ENCODE results near the gene ABCC8. TPM values are rescaled to one million over a fixed set of nuclear protein-coding genes. Genes with fewer than 3 reads are reported as not detected.

ABCC8 gene
- total RNA-seq, 1 experiment from 2014 or later, result not detected

DNA sequence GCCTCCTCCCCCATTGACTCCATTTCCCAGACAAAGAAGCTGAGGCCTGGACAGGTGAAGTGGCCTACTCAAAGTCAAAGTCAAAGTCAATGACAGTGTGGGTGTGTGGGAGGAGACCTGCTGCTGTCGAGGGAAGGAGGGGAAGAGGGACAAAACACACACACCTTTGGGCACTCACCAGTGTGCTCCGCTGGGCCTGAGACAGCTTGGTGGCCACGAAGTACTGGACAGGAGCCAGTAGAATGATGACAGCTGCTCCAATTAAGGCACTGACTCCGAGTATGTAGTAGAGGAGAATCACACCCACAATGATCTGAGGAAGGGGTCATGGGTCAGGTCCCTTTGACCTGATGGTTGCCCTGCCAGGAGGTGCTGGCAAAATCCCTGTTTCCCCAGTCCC, 33.6 kb downstream of the ABCC8 start:
- CTCF ChIA-PET, result no interaction called here
- no peaks in the 10 kb centered on the region for H3K27me3 ChIP-seq (replicated peaks; ENCODE audit: insufficient read depth, low read depth, low read length, poor library complexity)
- no peaks in the 10 kb centered on the region for H3K9me3 ChIP-seq (ENCODE audit: low read depth, low read length, poor library complexity, severe bottlenecking)
- no peaks in the 10 kb centered on the region for H3K36me3 ChIP-seq (ENCODE audit: insufficient read depth, low read length, poor library complexity, severe bottlenecking)
- H3K4me1 ChIP-seq (ENCODE audit: insufficient read depth, low read length, poor library complexity, severe bottlenecking), result no peaks in the 10 kb centered on the region
- no peak overlapping the region for H3K4me3 ChIP-seq (ENCODE audit: low read depth, low read length, poor library complexity, severe bottlenecking)
- no TSS peak for BruUV-seq (replicated peaks)
- intact Hi-C loops (cut with micrococcal nuclease; ENCODE audit: unreplicated experiment), result no loop called here
- POLR2A ChIA-PET (ENCODE audit: low non-redundant PET), result no interaction called here
- no peak for DNase-seq (ENCODE audit: low spot score)
- no peak overlapping the region for H3K27ac ChIP-seq (ENCODE audit: low read depth, low read length, poor library complexity, severe bottlenecking)
- no peak for TF ChIP-seq EZH2 (IDR thresholded peaks at IDR 0.05; ENCODE audit: borderline replicate concordance, low read depth, low read length, poor library complexity, severe bottlenecking)
- TF ChIP-seq, protein P1, sequence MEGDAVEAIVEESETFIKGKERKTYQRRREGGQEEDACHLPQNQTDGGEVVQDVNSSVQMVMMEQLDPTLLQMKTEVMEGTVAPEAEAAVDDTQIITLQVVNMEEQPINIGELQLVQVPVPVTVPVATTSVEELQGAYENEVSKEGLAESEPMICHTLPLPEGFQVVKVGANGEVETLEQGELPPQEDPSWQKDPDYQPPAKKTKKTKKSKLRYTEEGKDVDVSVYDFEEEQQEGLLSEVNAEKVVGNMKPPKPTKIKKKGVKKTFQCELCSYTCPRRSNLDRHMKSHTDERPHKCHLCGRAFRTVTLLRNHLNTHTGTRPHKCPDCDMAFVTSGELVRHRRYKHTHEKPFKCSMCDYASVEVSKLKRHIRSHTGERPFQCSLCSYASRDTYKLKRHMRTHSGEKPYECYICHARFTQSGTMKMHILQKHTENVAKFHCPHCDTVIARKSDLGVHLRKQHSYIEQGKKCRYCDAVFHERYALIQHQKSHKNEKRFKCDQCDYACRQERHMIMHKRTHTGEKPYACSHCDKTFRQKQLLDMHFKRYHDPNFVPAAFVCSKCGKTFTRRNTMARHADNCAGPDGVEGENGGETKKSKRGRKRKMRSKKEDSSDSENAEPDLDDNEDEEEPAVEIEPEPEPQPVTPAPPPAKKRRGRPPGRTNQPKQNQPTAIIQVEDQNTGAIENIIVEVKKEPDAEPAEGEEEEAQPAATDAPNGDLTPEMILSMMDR (conservative IDR thresholded peaks at IDR 0.05; ENCODE audit: low read depth, low read length), result no peak

GRCh38 chr11:17439316-17439782, 37.3 kb downstream of the ABCC8 start:
- TF ChIP-seq EZH2 (IDR thresholded peaks at IDR 0.05; ENCODE audit: borderline replicate concordance, low read depth, low read length, poor library complexity, severe bottlenecking), result no peak
- TF ChIP-seq, protein P1 (conservative IDR thresholded peaks at IDR 0.05; ENCODE audit: low read depth, low read length), result no peak
- DNase-seq (ENCODE audit: low spot score), result no peak
- BruUV-seq (replicated peaks), result no TSS peak
- intact Hi-C loops (cut with micrococcal nuclease; ENCODE audit: unreplicated experiment), result no loop called here
- no peaks in the 10 kb centered on the region for H3K9me3 ChIP-seq (ENCODE audit: low read depth, low read length, poor library complexity, severe bottlenecking)
- ChIA-PET POLR2A (ENCODE audit: low non-redundant PET) (no interaction called here), CTCF (no interaction called here)
- no peaks in the 10 kb centered on the region for H3K27me3 ChIP-seq (replicated peaks; ENCODE audit: insufficient read depth, low read depth, low read length, poor library complexity)
- H3K27ac ChIP-seq (ENCODE audit: low read depth, low read length, poor library complexity, severe bottlenecking), result no peak overlapping the region
- H3K36me3 ChIP-seq (ENCODE audit: insufficient read depth, low read length, poor library complexity, severe bottlenecking), result no peaks in the 10 kb centered on the region
- H3K4me3 ChIP-seq (ENCODE audit: low read depth, low read length, poor library complexity, severe bottlenecking), result no peak overlapping the region
- H3K4me1 ChIP-seq (ENCODE audit: insufficient read depth, low read length, poor library complexity, severe bottlenecking), result no peaks in the 10 kb centered on the region

- CTCF ChIA-PET, result no interaction called here
- no peak overlapping the region for H3K27ac ChIP-seq (ENCODE audit: low read depth, low read length, poor library complexity, severe bottlenecking)
Measured at GRCh38 chr11:17437366-17437765, 39.3 kb downstream of the ABCC8 start.

More at GRCh38 chr11:17437366-17437765, 39.3 kb downstream of the ABCC8 start:
- DNase-seq (ENCODE audit: low spot score), result no peak
- Histone ChIP-seq H3K4me3 (ENCODE audit: low read depth, low read length, poor library complexity, severe bottlenecking) (no peak overlapping the region), H3K27me3 (replicated peaks; ENCODE audit: insufficient read depth, low read depth, low read length, poor library complexity) (no peaks in the 10 kb centered on the region), H3K9me3 (ENCODE audit: low read depth, low read length, poor library complexity, severe bottlenecking) (no peaks in the 10 kb centered on the region), H3K36me3 (ENCODE audit: insufficient read depth, low read length, poor library complexity, severe bottlenecking) (no peaks in the 10 kb centered on the region), H3K4me1 (ENCODE audit: insufficient read depth, low read length, poor library complexity, severe bottlenecking) (no peaks in the 10 kb centered on the region)
- POLR2A ChIA-PET (ENCODE audit: low non-redundant PET), result no interaction called here
- TF ChIP-seq, protein P1 (conservative IDR thresholded peaks at IDR 0.05; ENCODE audit: low read depth, low read length), result no peak
- TF ChIP-seq EZH2 (IDR thresholded peaks at IDR 0.05; ENCODE audit: borderline replicate concordance, low read depth, low read length, poor library complexity, severe bottlenecking), result no peak
- no TSS peak for BruUV-seq (replicated peaks)
- intact Hi-C loops (cut with micrococcal nuclease; ENCODE audit: unreplicated experiment), result no loop called here
